GM21576 (cell line): ENCODE results near the gene ITPR1.
"Not testable (repeated sequence)": the region's sequence is repeated elsewhere in the genome, so short reads cannot be mapped to it uniquely, and the experiment has no call there.

Experiments used
- ATAC-seq: cut with Tn5 transposase; IDR thresholded peaks from one replicate; pipeline ENCODE4 v1.9.1; 2021; ENCODE audit warnings: mild to moderate bottlenecking, moderate library complexity; ENCODE audit not compliant: unreplicated experiment

ITPR1 gene

GRCh38 chr3:4588466-4588865 lies 95.3 kb downstream of the ITPR1 start:
- ATAC-seq = no peak

DNA sequence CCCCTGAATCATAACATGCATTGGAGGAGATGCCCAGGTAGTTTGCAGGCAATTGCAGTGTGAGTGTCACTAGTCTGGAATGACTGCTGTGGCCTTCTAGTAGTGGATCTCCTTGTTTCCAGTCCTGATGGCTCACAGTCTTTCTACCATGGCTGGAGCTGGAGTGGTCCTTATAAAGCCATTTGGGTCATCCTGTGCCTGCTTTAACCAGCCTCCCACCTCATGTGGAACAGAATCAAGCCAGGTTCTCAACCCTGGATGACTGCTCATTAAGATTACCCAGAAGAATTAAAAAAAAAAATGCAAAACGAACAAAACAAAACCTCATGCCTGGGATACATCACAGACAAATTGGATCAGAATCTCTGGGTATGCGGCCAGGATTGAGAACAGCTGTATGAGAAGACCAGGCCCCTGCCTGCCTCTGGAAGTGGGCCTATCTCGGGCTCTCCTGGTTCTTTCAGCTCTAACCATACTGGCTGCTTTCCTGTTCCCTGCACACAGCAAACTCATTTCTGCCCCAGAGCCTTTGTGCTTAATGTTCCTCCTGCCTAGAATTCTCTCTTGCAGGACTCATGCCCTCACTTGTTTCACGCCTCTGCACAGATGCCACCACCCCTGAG lies 96.4 kb downstream of the ITPR1 start:
- ATAC-seq = no peak

DNA sequence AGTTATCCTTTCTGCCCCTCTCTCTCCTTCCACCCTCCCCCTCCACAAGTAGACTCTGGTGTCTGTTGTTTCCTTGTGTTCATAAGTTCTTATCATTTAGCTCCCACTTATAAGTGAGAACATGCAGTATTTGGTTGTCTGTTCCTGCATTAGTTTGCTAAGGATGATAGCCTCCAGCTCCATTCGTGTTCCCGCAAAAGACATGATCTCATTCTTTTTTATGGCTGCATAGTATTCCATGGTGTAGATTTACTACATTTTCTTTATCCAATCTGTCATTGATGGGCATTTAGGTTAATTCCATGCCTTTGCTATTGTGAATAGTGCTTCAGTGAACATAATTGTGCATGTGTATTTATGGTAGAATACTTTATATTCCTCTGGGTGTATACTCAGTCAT lies 97.7 kb downstream of the ITPR1 start:
- ATAC-seq = not testable (repeated sequence)

- ATAC-seq = no peak
Observed at GRCh38 chr3:4591669-4592068, 98.5 kb downstream of the ITPR1 start.

DNA sequence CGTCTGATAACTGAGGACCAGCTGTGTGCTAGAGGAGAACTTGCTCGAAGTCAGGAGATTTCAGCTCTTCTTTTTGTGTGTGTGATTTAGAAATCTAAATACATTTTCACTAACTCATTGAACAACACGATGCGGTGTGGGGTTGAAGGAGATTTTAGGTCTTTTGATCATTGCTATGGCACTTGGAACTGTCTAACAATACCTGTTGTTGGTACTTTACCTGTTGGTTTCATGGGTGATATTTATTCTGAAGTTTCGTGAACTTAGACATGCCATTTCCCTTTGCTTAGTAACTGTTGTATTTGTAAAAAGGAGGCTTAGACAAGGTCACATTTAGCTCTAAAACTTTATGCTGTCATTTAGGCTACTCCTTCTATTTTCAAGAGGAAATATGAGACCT lies 99.9 kb downstream of the ITPR1 start:
- ATAC-seq = no peak

DNA sequence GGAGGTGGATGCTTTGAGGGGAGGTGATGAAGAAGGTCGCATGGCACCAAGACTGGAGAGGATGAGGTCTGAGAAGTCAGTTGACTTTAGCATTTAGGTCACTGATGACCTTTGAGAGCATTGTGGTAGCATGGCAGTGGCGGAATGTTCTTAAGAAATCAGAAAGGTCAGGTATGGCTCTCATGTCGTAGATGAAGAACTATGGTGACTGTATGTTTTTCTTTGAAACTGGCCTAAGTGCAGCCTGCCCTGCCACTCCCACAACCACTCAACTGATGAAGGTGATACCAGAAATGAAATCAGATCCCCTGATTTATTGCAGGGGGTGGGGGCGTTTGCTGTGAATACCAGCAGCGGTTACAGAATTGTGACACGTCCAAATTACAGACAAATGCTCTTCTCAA lies 102.6 kb downstream of the ITPR1 start:
- ATAC-seq = no peak

DNA sequence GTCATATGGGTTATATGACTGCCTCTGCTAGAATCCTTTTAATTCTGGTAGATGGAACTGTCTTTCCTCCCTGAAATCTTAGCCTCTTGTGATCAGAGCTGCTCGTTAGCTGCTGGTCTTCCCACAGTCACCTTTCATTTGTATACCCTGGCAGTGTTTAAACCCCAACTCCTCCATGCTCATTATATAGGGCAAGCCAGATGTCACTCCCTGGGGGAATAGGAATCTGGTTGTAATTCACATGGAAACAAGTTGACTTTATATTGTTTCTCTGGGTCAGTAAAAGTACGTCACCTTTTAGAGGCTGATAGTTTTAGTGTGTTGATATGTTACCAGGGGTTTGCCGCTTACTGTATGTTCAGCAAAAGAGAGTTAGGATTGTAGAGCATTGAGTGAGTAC lies 103.5 kb downstream of the ITPR1 start:
- ATAC-seq = no peak

DNA sequence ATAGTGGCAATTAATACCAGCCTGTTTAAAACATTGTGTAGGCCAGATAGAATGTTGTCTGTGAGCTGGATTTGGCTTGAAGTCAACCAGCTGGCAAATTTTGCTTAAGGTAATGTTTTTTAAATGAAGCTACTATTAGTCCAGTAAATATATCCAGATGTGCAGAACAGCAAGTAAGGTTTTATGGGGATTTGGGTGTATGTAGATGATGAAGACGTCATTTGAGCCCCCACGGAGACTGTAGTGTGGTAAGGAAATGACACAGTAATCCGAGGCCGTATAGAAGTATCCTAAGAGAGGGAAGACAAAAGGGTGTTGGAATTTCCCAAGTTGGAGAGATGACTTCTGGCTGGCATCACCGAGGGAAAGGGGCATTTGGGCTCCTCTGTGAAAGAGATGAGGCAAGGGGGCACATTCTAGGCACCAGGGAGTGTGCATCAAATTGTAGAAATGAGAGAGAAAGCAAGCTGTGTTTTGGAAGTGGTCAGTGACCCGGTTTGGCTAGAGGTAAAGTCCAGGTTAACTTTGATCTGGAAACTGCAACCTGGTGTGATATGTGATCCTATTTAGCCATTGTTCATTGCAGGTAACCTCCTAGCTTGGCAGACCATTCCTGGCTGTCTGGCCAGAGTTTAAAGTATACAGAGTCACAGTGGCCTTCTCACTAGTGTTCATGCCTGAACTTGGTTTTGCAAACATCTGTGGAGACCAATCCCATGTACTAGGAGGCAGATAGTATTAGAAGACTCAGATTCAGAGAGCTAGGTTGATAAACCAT lies 104.2 kb downstream of the ITPR1 start:
- ATAC-seq = no peak

GRCh38 chr3:4598232-4598631 lies 105.1 kb downstream of the ITPR1 start:
- ATAC-seq = not testable (repeated sequence)

GRCh38 chr3:4599612-4600011 lies 106.5 kb downstream of the ITPR1 start:
- ATAC-seq = no peak

- ATAC-seq = no peak
Observed at GRCh38 chr3:4600493-4600892, 107.3 kb downstream of the ITPR1 start.

DNA sequence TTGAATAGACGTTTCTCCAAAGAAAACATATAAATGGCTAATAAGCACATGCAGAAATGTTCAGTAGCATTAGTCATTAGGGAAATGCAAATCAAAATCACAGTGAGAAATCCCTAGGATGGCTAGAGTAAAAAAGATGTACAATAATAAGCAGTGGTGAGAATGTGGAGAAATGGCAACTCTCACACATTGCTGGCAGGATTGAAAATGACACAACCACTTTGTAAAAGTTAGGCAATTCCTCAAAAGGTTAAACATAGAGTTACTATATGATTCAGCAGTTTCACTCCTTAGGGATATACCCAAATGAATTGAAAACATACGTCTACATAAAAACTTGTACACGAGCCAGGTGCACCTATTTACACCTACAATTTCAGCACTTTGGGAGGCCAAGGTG lies 108.7 kb downstream of the ITPR1 start:
- ATAC-seq = no peak

GRCh38 chr3:4604693-4605092 lies 111.5 kb downstream of the ITPR1 start:
- ATAC-seq = no peak

- no peak for ATAC-seq
Observed at GRCh38 chr3:4606911-4607310, 113.8 kb downstream of the ITPR1 start.

- ATAC-seq = no peak
Observed at GRCh38 chr3:4613366-4613765, 120.2 kb downstream of the ITPR1 start.

GRCh38 chr3:4614070-4614469 lies 120.9 kb downstream of the ITPR1 start:
- ATAC-seq = no peak

- no peak for ATAC-seq
Observed at GRCh38 chr3:4614927-4615326, 121.8 kb downstream of the ITPR1 start.

DNA sequence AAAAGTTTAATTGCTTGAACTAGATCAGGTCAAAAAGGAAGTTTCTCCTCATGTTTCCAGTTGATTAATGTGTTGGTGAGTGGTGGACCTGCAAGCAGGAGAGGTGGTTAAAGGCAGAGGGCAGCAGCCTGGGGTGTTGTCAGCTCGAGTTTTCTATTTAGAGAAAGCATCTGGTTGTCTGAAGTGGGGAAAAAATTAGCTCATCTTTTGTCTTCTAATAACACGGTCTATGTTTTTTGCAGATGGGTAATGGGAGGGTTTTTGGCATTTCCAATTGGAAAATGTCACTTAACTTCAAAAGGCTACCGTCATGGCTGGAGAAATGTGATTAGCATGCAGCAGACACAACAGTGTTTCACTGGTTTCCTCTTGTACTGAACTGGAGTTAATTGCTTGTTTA lies 122.6 kb downstream of the ITPR1 start:
- ATAC-seq = no peak

GRCh38 chr3:4623421-4623999 lies 130.4 kb downstream of the ITPR1 start:
- ATAC-seq = no peak

GRCh38 chr3:4627651-4628375 lies 134.7 kb downstream of the ITPR1 start:
- ATAC-seq = no peak

DNA sequence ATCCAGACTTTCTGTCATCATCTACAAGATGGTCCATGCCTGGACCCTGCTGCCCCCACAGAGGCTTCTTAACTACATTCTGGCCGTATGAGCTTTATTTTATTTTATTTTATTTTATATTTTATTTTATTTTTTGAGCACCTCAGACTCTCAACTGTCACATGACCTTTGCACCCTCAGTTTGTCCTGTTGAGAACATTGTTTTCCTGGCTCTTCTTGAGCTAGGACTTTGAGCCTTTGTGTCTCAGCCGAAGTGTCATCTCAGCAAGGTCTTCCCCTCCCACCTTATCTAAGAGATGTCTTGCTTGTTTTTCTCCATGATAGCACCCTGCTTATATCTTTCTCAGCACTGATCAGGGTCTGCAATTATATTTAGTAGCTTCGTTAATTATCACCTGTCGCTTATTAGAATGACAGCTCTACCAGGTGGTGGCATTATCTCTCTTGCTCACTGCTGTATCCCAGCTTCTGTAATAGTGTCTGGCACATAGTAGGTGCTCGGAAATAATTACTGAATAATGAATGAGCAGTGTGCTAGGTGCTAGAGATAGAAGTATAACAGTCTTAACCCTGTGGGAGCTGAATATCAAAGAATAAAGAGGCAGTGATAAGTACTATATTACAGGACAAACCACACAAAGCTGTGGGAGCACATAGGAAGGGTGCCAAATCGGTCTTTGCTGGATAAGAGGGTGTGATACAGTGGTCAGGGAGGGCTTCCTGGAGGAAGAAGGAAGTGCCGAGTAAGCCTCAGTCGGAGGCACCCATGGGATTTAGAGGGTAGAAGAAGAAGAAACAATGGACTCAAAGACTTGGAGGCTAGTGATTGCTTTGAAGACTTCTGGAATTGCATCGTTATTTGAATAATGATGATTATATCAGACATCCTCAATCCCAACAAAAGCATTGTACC lies 136.2 kb downstream of the ITPR1 start:
- no peak for ATAC-seq
